Keratinocyte (primary cell): ENCODE results near the gene NCOR1. TPM values are rescaled to one million over a fixed set of nuclear protein-coding genes. Genes with fewer than 3 reads are reported as not detected.

Experiments
- DNase-seq: peaks from one replicate; pipeline ENCODE4 v3.0.0-alpha.2; 2011; ENCODE audit warnings: low read depth, missing footprints, low spot score
- FAIRE-seq: peaks from 2 replicates; lab custom pipeline; 2011; peaks lifted over from hg19 to GRCh38; lab: Jason Lieb, UNC
- H2AFZ ChIP-seq: 2 replicates; pipeline ENCODE4 v1.6.0; 2012; ENCODE audit warnings: low read length, control low read depth, inconsistent platforms; ENCODE audit not compliant: control insufficient read depth
- H3K27ac ChIP-seq: 2 replicates; pipeline ENCODE4 v1.5.1; 2011; ENCODE audit warnings: low read length; ENCODE audit not compliant: control insufficient read depth, insufficient read depth
- H3K27me3 ChIP-seq: 3 replicates; pipeline ENCODE4 v1.6.0; 2011; ENCODE audit warnings: low read length; ENCODE audit not compliant: control insufficient read depth, insufficient read depth; ENCODE audit errors: extremely low read depth
- H3K36me3 ChIP-seq, 2 experiments: 2 replicates in 1 of 2; 3 replicates in 1 of 2; pipeline ENCODE4 v1.5.1; 2011; ENCODE audit warnings: low read length in 2 of 2, mild to moderate bottlenecking in 1 of 2; ENCODE audit not compliant: control insufficient read depth in 2 of 2, insufficient read depth in 2 of 2; ENCODE audit errors: extremely low read depth in 1 of 2
- H3K4me1 ChIP-seq: 3 replicates; pipeline ENCODE4 v1.5.1; 2011; ENCODE audit warnings: low read length; ENCODE audit not compliant: control insufficient read depth, insufficient read depth; ENCODE audit errors: extremely low read depth
- H3K4me2 ChIP-seq: 3 replicates; pipeline ENCODE4 v1.6.0; 2011; ENCODE audit warnings: low read depth, low read length; ENCODE audit not compliant: control insufficient read depth, insufficient read depth; ENCODE audit errors: extremely low read depth
- H3K4me3 ChIP-seq, 3 experiments: fragments of 200-600 bp in 1 of 3; sonication (generic) in 1 of 3; 2 replicates in 2 of 3; 3 replicates in 1 of 3; pipeline ENCODE4 v1.5.1; 2011 to 2016; ENCODE audit warnings: low read length in 3 of 3, mild to moderate bottlenecking in 3 of 3, control low read depth in 2 of 3, inconsistent platforms in 1 of 3, low read depth in 1 of 3, mixed read lengths in 1 of 3, mixed run types in 1 of 3, moderate library complexity in 1 of 3; ENCODE audit not compliant: control insufficient read depth in 2 of 3, insufficient read depth in 2 of 3; ENCODE audit errors: extremely low read depth in 1 of 3
- H3K79me2 ChIP-seq: 2 replicates; pipeline ENCODE4 v1.6.0; 2012; ENCODE audit warnings: low read length; ENCODE audit not compliant: control insufficient read depth, insufficient read depth
- H3K9ac ChIP-seq: 3 replicates; pipeline ENCODE4 v1.6.0; 2011; ENCODE audit warnings: low read length; ENCODE audit not compliant: control insufficient read depth, insufficient read depth; ENCODE audit errors: extremely low read depth
- H3K9me1 ChIP-seq: 3 replicates; pipeline ENCODE4 v1.6.0; 2011; ENCODE audit warnings: low read length; ENCODE audit not compliant: control insufficient read depth, insufficient read depth; ENCODE audit errors: extremely low read depth
- H3K9me3 ChIP-seq: 2 replicates; pipeline ENCODE4 v1.5.1; 2012; ENCODE audit warnings: low read depth, low read length; ENCODE audit not compliant: control insufficient read depth
- H4K20me1 ChIP-seq: 3 replicates; pipeline ENCODE4 v1.6.0; 2011; ENCODE audit warnings: low read length; ENCODE audit not compliant: control insufficient read depth, insufficient read depth; ENCODE audit errors: extremely low read depth
- CTCF ChIP-seq, 3 experiments: IDR thresholded peaks in 1 of 3; conservative IDR thresholded peaks in 1 of 3; optimal IDR thresholded peaks in 1 of 3; 2 replicates in 2 of 3; 3 replicates in 1 of 3; pipeline versions ENCODE3 to v1.5.1; 2011; ENCODE audit warnings: low read length in 3 of 3, mild to moderate bottlenecking in 3 of 3, moderate library complexity in 2 of 3, control low read depth in 1 of 3, inconsistent platforms in 1 of 3; ENCODE audit not compliant: insufficient read depth in 2 of 3; ENCODE audit errors: extremely low read depth in 1 of 3
- EZH2 ChIP-seq: IDR thresholded peaks from one replicate; pipeline ENCODE4 v1.6.1; 2012; ENCODE audit warnings: inconsistent platforms, mild to moderate bottlenecking, low read length, moderate library complexity
- dilution Hi-C: fragments of 300-500 bp; cut with MboI; formaldehyde crosslinking; loops from one replicate; pipeline ENCODE4 v1.7.0; 2020; ENCODE audit warnings: low sequenced_read_pairs; ENCODE audit not compliant: extremely low pct_ligation_motif_present
- polyA plus RNA-seq, 5 experiments: library from polyadenylated mRNA; depleted of rRNA in 3 of 5; stranded (reverse) in 3 of 5; stranded (forward) in 1 of 5; unstranded in 1 of 5; fragments of >200 nt; gene quantifications; 1 replicate in 1 of 5; 2 replicates in 3 of 5; 3 replicates in 1 of 5; pipeline versions ENCODE4 v1.2.1 to v1.2.3, GENCODE V29; 2011 to 2012; ENCODE audit warnings: missing spikeins in 2 of 5, low read depth in 1 of 5, low replicate concordance in 1 of 5

NCOR1 gene
- polyA plus RNA-seq, 1 donor (not counting 4 experiments of a cell fraction or from before 2014, with no cell fraction given), result 59.8 TPM

GRCh38 chr17:16013943-16014407 lies 201.4 kb downstream of the NCOR1 start:
- peaks cover 59% of the 10 kb centered on the region for H3K79me2 ChIP-seq
- H3K4me2 ChIP-seq, result peak overlapping the region; percentile 36
- peaks cover 9 to 11% of the 10 kb centered on the region in 2 experiments for H3K36me3 ChIP-seq
- dilution Hi-C loops, result no loop called here
- H3K9me3 ChIP-seq, result no peaks in the 10 kb centered on the region
- no peaks in the 10 kb centered on the region for H3K9me1 ChIP-seq
- H3K27ac ChIP-seq, result no peak overlapping the region
- H3K27me3 ChIP-seq, result no peaks in the 10 kb centered on the region
- TF ChIP-seq CTCF (optimal IDR thresholded peaks at IDR 0.05 in 1 of 3, IDR thresholded peaks at IDR 0.05 in 1 of 3, conservative IDR thresholded peaks at IDR 0.05 in 1 of 3; ENCODE audit: extremely low read depth in 1 of 3, insufficient read depth in 2 of 3, low read length in 3 of 3) (peak; percentile 30 to 79 (median 62)), EZH2 (no peak)
- FAIRE-seq (peak; percentile 97), DNase-seq (peak; percentile 55)
- no peak overlapping the region for H3K4me3 ChIP-seq
- no peaks in the 10 kb centered on the region for H4K20me1 ChIP-seq
- no peak overlapping the region for H2AFZ ChIP-seq
- peaks cover 11% of the 10 kb centered on the region for H3K4me1 ChIP-seq
- H3K9ac ChIP-seq, result no peak overlapping the region

GRCh38 chr17:16007439-16007838 lies 207.9 kb downstream of the NCOR1 start:
- no peak overlapping the region for H3K9ac ChIP-seq
- dilution Hi-C loops, result no loop called here
- TF ChIP-seq EZH2, result no peak
- no peak for TF ChIP-seq CTCF (optimal IDR thresholded peaks at IDR 0.05 in 1 of 3, IDR thresholded peaks at IDR 0.05 in 1 of 3, conservative IDR thresholded peaks at IDR 0.05 in 1 of 3; ENCODE audit: extremely low read depth in 1 of 3, insufficient read depth in 2 of 3, low read length in 3 of 3)
- no peak for FAIRE-seq
- no peaks in the 10 kb centered on the region for H3K27me3 ChIP-seq
- H2AFZ ChIP-seq, result no peak overlapping the region
- H3K9me3 ChIP-seq, result no peaks in the 10 kb centered on the region
- H3K79me2 ChIP-seq, result peaks cover 38% of the 10 kb centered on the region
- no peak overlapping the region for H3K4me3 ChIP-seq
- no peak overlapping the region for H3K27ac ChIP-seq
- H3K4me1 ChIP-seq, result no peaks in the 10 kb centered on the region
- H4K20me1 ChIP-seq, result no peaks in the 10 kb centered on the region
- DNase-seq, result no peak
- H3K36me3 ChIP-seq, result peaks cover 36 to 45% of the 10 kb centered on the region in 2 experiments
- H3K4me2 ChIP-seq, result no peak overlapping the region
- no peaks in the 10 kb centered on the region for H3K9me1 ChIP-seq
